ENCODE results near the gene SLIT3.

The SLIT3 gene

DNA sequence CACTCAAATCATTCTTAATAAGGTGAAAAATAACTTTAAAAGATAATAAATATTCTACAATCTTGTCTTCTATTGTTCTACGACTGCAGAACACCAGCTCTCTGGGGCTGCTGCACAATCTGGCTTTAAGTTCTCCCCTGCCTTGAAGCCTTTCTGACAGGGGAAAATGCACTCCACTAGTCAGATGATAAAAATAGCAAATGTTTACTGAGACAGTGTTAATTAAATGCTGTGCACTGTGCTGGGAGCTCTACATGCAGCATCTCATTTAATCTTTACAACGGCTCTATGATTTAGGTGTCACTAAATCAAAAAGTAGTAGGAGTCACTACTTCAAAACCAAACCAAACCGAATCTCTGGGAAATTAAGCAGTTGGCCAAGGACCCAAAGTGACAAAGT lies 132.7 kb downstream of the SLIT3 start:
- TF ChIP-seq, protein P1, sequence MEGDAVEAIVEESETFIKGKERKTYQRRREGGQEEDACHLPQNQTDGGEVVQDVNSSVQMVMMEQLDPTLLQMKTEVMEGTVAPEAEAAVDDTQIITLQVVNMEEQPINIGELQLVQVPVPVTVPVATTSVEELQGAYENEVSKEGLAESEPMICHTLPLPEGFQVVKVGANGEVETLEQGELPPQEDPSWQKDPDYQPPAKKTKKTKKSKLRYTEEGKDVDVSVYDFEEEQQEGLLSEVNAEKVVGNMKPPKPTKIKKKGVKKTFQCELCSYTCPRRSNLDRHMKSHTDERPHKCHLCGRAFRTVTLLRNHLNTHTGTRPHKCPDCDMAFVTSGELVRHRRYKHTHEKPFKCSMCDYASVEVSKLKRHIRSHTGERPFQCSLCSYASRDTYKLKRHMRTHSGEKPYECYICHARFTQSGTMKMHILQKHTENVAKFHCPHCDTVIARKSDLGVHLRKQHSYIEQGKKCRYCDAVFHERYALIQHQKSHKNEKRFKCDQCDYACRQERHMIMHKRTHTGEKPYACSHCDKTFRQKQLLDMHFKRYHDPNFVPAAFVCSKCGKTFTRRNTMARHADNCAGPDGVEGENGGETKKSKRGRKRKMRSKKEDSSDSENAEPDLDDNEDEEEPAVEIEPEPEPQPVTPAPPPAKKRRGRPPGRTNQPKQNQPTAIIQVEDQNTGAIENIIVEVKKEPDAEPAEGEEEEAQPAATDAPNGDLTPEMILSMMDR (IDR thresholded peaks at IDR 0.05; ENCODE audit: insufficient read depth, missing control alignments): no peak
- DNase-seq (ENCODE audit: insufficient read length, low spot score) (no peak), FAIRE-seq (no peak)

DNA sequence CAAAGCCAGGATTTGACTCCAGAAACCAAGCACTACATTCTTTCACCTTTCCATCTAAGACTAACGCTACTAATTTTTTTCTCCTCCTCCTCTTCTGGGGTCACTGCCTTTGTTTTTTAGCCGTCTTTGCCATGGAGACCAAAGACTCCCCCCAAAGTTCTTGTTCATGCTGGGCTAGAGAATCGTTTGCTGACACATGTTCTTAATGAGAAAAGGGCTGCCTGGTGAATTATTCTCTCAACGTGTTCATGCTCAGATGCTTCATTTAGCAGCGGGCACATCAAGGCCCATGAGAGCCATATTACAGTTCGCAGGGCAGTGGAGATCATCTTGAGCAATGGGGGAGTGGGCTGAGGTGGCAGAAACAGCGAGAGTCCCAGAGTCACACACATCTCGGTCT lies 134.9 kb downstream of the SLIT3 start:
- FAIRE-seq: no peak
- TF ChIP-seq, protein P1 (IDR thresholded peaks at IDR 0.05; ENCODE audit: insufficient read depth, missing control alignments): no peak
- no peak for DNase-seq (ENCODE audit: insufficient read length, low spot score)

DNA sequence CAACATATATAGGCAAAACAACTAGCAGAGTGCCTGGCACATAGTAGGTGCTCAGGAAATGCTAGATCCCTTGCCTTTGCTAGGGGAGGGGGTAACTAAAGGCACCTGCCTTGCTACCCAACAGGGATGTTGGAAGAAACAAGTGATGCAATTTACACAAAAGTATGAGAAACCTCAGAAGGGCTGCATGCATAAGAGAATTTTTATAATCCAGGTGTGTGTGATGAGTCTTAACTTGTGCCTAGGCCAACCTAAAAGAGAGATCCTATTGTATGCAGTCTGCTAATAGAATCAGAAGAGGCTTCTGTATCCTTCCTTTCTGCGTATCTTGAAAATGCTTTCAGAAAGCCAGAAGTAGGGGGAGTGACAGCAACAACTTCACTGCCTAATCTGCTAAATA lies 135.9 kb downstream of the SLIT3 start:
- FAIRE-seq: no peak

DNA sequence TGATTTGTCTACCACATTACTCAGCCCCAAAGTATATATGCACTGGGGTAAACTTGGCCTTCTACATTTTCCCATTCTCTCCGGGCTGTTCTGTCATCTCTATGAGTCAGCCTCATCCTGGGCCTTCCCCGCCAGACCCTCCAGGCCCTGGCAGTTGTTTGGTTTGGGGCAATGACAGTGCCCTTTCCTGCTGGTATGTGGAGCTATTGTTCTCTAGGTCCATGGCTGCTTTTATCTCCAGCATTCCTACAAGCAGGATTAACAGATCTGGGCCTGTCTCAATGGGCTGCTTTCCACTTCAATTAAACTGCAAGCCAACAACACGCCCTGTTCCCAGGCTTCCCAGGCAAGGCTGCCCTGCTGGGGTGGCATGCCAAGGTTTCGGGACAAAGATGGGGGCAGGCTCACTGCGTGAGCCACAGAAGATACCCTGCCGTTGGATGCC lies 136.4 kb downstream of the SLIT3 start:
- no peak for FAIRE-seq
- TF ChIP-seq, protein P1 (IDR thresholded peaks at IDR 0.05; ENCODE audit: insufficient read depth, missing control alignments): no peak
- no peak for DNase-seq (ENCODE audit: insufficient read length, low spot score)

More for the DNA sequence above, 135.9 kb downstream of the SLIT3 start:
- TF ChIP-seq, protein P1 (IDR thresholded peaks at IDR 0.05; ENCODE audit: insufficient read depth, missing control alignments): no peak
- no peak for DNase-seq (ENCODE audit: insufficient read length, low spot score)

DNA sequence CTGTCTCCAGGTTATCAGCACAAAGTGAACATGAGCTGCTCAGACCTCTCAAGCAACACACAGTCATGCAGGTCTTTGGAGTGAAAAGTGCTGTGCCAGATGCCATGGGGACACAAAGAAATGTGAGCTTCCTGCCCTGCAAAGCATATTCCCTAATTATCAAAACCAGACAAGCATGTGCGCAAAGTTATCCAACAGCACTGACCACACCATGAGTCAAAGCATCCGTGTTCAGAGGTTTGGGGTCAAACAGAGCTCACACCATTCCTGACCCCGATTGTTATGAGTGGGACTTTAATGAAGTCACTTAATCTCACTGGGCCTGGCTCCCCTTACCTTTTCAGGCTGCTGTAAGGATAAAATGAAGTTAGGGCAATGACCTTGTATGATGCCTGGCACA lies 138.5 kb downstream of the SLIT3 start:
- DNase-seq (ENCODE audit: insufficient read length, low spot score) (no peak), FAIRE-seq (no peak)
- TF ChIP-seq, protein P1 (IDR thresholded peaks at IDR 0.05; ENCODE audit: insufficient read depth, missing control alignments): no peak

DNA sequence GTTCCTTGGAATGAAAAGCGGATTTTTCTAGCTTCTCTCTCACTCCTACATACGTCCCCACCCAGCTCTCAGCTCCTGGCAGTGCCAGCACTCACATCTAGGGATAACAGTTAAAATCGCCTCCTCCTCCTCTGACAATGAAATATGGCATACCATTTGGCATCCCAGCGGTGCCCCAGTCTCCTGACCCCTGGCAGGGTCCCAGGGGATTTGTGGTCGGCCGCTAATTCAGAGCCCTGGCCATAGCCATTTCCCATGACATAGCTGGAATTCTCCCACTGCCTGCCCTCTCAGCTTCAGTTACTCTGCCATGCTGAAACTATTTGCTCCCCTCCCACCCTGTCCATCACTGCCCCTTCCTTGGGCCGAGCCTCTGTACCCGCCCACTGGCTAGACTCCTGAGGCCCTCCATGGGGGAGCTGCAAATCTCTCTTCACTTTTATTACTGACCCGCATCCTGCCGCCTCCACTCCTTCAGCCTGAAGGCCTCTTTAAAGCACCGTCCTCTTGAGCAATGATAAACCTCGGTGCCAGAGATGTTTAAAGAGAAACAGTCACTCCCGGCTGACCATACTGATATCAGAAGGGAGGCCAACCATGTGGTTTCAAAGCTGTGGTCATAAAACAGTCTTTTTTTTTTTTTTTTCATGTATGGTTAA lies 139.8 kb downstream of the SLIT3 start:
- DNase-seq (ENCODE audit: insufficient read length, low spot score): no peak
- no peak for FAIRE-seq
- TF ChIP-seq, protein P1 (IDR thresholded peaks at IDR 0.05; ENCODE audit: insufficient read depth, missing control alignments): no peak

DNA sequence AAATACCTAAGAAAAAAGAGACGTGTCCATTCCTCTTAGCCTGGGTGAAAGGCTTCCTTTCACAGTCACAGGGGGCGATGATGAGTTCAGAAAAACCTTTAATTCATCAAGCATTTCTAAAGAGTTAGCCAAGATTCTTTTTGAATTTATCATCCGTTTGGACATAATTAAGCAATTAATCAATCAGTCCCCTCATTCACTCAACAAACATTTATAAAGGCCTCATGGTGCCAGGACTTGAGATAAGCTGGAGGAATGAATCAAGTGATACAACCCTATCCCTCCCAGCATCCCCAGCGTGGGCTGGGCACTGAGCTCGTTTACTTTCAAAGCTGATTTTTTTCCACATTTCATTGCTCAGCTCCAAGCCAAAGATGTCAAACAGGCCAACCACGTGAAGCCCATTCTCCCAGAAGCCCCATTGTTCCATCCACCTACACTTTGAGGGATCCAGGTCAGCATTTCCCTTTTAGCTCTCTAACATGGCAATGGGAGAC lies 140.5 kb downstream of the SLIT3 start:
- DNase-seq (ENCODE audit: insufficient read length, low spot score) (no peak), FAIRE-seq (no peak)
- TF ChIP-seq, protein P1 (IDR thresholded peaks at IDR 0.05; ENCODE audit: insufficient read depth, missing control alignments): no peak

Data from D721Med (cell line).